Urothelium cell line (cell line): Measurements from ENCODE around the gene SEMA4C.

Experiments used
- DNase-seq: peaks from one replicate; pipeline ENCODE4 v3.0.0; 2011; ENCODE audit warnings: low spot score, mixed read lengths
- FAIRE-seq: peaks from 2 replicates; lab custom pipeline; 2011; peaks lifted over from hg19 to GRCh38; lab: Jason Lieb, UNC

The SEMA4C gene

DNA sequence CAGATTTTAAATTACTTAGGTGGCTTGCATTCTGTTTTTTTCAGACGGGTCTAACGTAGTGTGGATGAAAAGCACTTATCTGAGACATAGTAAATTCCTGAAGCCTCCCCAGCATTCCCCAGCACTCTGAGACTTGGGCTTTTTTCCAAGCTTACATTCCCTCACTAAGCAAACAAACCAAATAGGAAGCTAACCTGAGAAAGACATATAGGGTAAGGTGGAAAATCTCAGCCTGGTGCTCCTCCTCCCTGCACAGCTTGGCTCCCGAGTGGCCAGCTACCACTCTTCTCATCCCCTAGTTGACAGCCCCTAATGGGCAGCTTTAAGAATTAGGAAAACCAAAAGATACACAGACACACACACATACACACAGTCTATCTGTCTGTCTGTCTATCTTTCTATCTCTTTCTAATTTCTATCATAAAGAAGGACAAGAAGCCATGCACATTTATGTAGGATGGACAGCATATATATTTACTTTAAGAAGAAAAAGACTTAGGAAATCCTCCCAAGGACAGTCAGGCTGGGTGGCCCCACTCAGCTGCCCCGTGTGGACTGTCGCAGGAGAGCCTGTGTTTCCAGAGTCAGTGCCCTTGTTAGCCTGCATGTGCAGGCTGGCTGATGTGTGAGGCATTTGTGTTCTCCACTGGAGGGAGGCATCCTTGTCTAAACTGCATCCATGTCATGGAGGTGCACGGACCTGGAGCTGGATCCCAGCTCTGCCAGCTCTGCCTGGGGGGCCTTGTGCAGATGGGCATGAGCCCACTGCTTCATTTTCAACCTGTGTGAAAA, 45.6 kb downstream of the SEMA4C start:
- FAIRE-seq: no peak
- DNase-seq: no peak

DNA sequence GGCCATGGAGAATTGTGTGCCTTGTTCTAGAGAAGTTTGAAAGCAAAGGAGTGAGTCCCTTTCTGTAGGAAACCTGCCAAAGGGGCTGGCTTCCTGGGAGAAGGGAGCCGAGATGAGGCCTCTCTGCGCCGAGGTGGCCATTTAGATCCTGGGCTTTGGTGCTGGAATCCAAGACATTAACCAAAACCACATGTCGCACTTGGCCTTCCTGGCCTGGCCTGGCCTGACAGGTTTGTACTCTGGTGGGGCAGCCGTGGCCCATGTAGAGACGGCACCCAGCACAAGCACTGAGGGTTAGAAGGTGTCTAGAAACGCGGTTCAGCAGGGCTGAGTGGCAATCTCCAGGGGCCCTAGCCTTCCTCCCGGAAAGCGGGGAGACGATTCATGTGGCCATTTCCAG, 46.7 kb downstream of the SEMA4C start:
- no peak for DNase-seq

DNA sequence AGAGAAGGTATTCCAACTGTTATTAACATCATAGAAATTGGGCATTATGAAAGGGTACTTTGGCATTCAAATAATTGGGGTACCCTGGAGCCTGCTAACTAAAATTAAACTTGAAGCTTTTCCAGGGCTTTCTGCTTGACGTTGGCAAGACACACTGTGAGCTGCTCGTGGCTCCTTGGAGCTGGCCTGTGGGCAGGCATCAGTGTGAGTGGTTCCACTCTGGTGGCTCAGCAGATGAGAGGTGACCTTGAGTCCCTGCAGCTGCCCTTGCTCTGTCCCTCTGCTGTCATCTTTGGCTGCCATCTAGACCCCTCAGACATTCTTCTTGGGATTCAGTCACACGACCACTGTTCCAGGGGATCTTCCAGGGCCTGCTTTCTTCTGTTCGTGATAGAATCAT, 47.1 kb downstream of the SEMA4C start:
- no peak for DNase-seq

More for the DNA sequence above, 46.7 kb downstream of the SEMA4C start:
- FAIRE-seq: no peak

DNA sequence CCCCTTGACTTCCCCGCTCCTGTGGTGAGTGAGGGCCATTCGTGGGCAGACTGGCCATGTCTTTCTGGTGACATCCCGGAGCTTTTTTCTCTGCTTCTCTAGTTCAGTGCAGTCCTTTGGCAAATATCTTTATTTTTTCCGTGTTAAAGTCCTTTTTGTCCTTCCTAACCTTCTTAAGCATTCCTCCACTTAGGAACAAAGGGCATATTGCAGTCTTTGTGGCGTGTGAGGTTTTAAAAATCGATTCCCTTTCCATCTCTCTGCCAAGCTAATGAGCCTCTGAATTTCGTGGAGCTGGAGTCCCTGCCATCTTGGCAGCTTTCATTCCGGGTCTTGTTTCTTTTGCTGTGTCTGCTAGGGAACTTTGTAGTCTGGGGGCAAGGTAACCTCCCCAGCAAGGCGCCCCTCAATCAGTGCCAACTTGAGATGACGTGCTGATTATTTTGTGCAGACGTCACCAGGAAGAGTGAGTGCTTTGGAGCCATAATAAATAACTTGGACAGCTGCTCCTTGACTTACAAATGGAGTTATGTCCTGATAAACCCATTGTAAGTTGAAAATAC, 48.7 kb downstream of the SEMA4C start:
- FAIRE-seq: no peak
- no peak for DNase-seq

More for the DNA sequence above, 47.1 kb downstream of the SEMA4C start:
- no peak for FAIRE-seq

DNA sequence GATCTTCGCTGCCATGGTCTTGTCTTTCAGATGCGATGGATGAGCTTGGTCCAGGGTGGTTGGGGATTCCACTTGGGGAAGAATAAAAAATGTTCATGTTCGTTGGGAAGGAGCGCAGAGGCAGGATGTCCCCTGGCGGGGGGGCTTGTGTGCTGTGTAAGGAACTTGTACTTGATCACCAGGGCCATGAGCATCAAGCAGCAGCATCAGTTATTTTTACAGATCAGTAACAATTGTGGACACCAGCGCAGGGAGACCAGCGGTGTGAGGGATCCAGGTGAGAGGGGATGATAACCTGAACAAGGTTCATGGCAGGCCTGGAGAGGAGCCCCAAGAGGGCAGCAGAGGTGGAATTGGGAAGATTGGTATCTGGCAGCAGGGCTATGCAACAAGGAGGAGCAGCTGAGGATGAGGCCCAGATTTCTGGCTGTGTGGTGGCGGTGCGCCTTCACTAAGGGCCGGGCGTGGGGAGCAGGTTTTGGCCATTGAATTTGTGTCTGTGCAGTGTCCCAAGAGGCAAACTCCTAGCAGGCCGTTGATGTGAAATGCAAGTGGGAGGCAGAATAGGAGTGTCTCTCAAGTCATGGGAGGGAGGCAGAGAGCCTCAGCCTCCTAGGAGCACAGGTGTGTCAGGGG, 49.9 kb downstream of the SEMA4C start:
- no peak for DNase-seq
- FAIRE-seq: no peak

DNA sequence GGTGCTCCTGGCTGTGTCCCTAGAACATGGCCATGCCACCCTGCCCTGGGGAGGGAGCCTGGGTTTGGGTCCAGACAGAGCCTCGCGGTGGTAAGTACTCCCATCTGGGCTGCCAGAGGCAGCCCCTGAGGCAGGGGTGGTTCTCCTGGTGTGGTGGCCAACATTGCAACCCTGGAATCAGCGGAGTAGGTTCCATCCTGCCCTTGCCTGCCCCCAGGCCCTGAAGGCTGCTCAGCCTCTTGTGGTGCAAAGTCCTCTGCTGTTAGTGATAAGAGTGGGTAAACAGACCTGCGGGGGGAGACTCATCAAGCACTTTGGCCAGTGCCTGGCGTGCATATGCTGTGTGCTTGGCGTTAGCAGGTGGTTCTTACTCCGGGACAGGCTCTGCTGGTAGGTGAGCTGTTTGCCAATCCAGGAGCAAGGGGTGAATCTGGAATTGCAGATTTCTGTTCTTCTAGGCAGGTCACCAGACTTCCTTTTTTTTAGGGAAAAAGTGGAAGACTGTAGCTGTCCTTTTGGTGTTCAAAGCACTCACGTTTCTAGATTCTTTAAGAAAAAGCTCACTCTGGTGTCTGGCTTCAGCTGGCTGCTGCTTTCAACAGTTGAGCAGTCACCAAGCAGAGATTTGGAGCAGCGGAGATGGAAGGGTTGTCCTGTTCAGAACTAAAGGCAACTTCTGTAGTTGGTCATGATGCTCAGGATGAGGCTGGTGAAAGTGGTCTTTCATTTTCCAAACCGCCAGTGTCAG, 50.6 kb downstream of the SEMA4C start:
- FAIRE-seq: no peak
- no peak for DNase-seq

DNA sequence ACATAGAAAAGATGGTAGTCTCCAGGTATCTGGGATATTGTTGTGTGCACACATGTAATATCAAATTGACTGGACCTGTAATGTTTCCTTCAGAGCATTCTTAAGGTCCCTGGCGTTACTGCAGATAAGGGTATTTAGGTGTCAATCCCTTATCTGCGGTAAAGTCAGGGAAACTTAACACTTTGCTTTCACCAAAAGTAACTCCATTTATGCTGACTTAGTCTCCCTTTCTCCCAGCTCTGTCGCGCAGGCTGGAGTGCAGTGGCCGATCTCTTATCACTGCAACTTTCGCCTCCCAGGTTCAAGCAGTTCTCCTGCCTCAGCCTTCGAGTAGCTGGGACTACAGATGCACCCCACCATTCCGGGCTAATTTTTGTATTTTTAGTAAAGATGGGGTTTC, 52.0 kb downstream of the SEMA4C start:
- no peak for DNase-seq
- FAIRE-seq: no peak

DNA sequence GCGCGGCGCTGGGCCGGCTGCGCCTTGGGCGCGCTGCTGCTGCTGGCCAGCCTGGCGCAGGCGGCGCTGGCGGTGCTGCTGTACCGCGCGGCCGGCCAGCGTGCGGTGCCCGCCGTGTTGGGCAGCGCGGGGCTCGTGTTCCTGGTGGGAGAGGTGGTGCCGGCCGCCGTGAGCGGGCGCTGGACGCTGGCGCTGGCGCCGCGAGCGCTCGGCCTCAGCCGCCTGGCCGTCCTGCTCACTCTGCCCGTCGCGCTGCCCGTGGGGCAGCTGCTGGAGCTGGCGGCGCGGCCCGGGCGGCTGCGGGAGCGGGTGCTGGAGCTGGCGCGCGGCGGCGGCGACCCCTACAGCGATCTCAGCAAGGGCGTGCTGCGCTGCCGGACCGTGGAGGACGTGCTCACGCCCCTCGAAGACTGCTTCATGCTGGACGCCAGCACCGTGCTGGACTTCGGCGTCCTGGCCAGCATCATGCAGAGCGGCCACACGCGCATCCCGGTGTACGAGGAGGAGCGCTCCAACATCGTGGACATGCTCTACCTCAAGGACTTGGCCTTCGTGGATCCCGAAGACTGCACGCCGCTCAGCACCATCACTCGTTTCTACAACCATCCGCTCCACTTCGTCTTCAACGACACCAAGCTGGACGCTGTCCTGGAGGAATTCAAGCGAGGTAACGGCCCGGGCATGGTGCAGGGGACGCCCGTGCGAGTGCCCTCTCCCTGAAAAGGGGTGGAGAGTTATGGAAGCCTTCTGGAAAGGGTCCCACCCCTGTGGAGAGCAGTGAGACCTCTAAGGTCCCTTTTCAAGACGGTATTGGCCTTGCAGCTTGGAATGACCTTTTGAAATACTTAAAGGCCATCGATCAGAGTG, 52.8 kb downstream of the SEMA4C start:
- DNase-seq (peak; percentile 29), FAIRE-seq (peak; percentile 23)

DNA sequence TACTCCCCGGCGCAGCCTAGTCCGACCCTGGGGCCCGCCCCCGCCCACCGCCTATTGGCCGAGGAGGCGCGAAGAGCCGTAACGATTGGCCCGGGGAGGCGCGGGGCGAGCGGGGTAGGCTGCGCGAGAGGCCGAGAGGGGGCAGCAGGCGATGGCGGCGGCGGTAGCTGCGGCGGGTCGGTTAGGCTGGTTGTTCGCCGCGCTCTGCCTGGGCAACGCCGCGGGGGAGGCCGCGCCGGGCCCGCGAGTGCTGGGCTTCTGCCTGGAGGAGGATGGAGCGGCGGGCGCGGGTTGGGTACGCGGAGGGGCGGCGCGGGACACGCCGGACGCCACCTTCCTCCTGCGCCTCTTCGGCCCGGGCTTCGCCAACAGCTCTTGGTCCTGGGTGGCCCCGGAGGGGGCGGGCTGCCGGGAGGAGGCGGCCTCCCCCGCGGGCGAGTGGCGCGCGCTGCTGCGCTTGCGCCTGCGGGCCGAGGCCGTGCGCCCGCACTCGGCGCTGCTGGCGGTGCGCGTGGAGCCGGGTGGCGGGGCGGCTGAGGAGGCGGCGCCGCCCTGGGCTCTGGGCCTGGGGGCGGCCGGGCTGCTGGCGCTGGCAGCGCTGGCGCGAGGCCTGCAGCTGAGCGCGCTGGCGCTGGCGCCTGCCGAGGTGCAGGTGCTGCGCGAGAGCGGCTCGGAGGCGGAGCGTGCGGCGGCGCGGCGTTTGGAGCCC, 53.6 kb downstream of the SEMA4C start, which contains the start of gene CNNM3:
TSS of gene CNNM3 (plus strand) at position 142 of the 709 bp plus-strand sequence. CDS start at position 152, 10 bp downstream.
- DNase-seq (peak; percentile 100), FAIRE-seq (peak; percentile 62)

DNA sequence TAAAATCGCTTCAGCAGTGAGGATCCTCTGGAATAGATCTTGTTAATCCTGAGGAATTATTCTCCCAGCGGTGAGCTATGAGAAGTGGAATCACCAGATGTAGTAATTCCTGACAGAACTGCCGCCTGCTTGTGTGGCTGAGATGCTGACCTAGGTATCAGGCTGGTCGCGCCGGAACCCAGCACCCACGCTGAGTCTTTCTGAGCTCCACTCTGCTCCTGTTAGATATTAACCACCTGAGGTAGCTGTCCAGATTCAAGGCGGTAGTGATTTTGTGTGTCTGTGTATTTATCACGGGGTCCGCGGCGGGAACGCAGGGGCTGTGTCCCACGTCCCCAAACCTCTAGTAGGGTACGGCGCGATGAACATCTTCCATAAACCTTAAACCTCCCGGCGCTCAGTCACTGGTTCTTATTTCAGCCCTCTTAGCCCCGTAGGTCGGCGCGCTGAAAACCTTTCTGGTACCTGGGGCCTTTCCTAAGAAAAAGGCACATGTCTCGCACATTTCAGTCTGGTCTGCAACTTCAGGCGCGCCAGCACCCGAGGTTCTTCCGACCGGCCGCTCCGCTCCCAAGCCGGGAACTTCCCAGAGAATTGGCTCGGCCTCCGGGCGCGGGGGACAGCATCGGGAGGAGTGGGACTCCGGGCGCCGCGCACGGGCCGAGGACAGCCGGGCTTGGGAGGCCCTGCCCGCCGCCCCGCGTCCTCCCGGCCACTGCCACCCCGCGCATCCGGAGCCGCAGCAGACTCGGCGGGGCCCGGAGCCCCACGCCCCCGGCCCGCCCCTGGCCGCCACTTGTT, 54.4 kb downstream of the SEMA4C start:
- no peak for FAIRE-seq

DNA sequence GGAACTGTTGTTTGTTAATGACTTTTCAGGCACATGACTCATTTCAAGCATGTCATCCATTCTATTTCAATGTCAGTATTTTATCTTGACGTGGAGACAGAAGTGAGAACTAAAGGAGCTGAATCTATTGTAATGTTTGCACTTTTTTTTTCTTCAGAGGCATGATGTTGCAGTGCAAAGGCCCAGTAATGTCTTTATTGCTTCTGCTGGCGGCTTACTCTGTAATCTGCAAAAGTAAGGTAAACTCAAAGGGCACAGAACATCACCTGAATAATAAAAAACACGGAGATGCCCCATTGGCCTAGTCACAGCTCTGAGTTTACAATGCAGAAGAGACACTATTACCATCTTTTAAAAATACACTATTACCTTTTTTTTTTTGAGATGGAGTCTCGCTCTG, 56.2 kb downstream of the SEMA4C start:
- no peak for FAIRE-seq

More for the DNA sequence above, 54.4 kb downstream of the SEMA4C start:
- DNase-seq: peak; percentile 55

DNA sequence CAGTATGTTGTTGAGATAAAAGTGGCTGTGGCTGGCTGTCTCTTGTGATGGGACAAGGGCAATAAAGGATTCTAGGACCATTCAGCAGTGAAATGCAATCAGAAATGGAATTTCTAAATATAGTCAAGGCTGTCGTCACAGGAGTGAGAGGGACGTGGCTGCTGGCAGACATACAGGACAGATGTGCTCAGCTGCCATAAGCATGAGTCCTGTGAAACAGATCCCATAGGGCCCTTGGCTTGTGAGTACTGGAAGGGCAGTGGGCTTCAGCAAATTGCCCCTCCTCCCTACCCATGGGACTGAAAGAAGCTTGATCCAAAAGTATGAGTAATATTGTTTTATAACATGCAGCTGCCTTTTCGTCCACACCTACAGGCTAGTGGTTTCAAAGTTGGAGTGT, 58.0 kb downstream of the SEMA4C start:
- no peak for DNase-seq
- no peak for FAIRE-seq

More for the DNA sequence above, 56.2 kb downstream of the SEMA4C start:
- no peak for DNase-seq

DNA sequence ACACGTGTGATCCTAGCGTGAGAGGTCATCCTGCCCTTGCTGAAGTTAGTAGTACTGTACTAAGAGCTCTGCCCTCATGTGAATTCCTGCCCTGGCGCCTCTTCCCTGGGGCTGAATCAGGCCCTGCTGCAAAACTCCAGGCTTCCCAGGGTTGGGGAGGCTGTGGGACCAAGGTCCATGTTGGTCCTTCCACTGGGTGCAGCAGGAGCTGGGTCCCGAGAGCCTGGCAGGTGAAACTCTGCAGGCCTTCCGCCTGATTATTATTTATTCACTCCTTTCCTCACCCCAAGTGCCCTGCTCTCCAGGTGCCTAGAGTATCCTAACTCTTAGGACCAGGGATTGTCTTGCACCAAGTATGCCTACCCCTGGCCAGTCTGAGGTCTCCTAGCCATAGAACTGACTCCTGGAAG, 59.1 kb downstream of the SEMA4C start:
- DNase-seq (no peak), FAIRE-seq (no peak)

DNA sequence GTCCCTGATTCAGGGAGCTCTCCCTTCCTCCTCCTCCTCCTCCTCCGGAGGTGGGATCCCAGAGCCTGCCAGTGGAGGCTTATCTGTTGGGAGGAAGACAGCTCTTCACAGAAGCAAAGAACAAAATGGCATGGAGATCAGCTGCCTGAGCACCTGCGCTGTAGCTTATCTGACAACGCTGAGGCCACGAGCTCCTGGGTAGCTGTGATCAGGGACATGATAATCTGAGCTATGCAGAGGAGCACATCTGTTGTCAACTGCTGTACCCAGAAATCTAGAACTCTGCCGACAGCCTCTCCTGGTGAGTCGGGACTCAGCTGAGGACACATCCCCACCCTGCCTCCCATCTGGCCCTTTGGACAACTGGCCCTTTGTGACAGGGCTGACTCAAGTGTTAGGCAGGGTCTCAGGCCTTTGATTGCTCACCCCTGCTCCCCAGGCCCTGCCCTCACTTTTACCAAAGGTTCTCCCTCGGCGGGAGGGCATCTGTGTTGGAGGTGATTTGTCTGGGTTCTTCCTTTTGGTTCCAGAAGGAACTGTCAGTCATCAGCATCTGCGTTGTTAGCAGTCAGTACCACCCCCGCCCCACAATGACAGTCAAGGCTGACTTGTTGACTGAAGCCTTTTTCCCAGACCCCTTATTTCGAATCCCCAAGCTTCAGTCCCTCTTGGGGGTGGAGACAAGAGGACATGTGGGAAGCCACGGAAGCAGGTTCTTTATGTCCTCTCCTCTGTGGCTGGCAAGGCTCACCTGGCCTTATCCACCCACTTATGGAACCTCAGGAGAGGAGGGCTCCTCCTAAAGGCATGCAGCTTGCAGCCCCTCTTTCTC, 59.7 kb downstream of the SEMA4C start:
- FAIRE-seq: no peak
- no peak for DNase-seq
